ENCODE measurements around the gene CHGA.

DNA sequence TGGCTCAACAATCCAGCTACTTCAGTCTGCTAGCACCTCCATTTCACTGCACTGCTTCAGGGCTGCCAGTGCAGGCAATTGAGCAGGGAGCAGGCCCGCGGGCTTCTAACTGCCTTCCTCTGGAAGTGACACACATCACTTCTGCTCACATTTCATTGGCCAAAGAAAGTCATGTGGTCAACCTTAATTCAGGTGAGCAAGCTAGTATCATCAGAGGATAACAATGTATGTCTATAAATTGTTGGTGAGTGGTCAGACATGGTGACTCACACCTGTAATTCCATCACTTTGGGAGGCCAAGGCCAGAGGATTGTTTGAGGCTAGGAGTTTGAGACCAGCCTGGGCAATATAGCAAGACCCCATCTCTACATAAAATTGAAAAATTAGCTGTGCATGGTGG is 22.3 kb upstream of the CHGA start:
- TF ChIP-seq POLR2A (IDR thresholded peaks at IDR 0.05) (no peak), EP300 (IDR thresholded peaks at IDR 0.05) (no peak), POLR2AphosphoS5 (IDR thresholded peaks at IDR 0.05) (no peak)
- TF ChIP-seq, protein P1, sequence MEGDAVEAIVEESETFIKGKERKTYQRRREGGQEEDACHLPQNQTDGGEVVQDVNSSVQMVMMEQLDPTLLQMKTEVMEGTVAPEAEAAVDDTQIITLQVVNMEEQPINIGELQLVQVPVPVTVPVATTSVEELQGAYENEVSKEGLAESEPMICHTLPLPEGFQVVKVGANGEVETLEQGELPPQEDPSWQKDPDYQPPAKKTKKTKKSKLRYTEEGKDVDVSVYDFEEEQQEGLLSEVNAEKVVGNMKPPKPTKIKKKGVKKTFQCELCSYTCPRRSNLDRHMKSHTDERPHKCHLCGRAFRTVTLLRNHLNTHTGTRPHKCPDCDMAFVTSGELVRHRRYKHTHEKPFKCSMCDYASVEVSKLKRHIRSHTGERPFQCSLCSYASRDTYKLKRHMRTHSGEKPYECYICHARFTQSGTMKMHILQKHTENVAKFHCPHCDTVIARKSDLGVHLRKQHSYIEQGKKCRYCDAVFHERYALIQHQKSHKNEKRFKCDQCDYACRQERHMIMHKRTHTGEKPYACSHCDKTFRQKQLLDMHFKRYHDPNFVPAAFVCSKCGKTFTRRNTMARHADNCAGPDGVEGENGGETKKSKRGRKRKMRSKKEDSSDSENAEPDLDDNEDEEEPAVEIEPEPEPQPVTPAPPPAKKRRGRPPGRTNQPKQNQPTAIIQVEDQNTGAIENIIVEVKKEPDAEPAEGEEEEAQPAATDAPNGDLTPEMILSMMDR (IDR thresholded peaks at IDR 0.05): no peak

Data from upper lobe of left lung (tissue), 4 donors.